ENCODE data around the gene PXMP4.
"Not testable (repeated sequence)": the region's sequence is repeated elsewhere in the genome, so short reads cannot be mapped to it uniquely, and the experiment has no call there.

PXMP4 gene, protein sequence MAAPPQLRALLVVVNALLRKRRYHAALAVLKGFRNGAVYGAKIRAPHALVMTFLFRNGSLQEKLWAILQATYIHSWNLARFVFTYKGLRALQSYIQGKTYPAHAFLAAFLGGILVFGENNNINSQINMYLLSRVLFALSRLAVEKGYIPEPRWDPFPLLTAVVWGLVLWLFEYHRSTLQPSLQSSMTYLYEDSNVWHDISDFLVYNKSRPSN

DNA sequence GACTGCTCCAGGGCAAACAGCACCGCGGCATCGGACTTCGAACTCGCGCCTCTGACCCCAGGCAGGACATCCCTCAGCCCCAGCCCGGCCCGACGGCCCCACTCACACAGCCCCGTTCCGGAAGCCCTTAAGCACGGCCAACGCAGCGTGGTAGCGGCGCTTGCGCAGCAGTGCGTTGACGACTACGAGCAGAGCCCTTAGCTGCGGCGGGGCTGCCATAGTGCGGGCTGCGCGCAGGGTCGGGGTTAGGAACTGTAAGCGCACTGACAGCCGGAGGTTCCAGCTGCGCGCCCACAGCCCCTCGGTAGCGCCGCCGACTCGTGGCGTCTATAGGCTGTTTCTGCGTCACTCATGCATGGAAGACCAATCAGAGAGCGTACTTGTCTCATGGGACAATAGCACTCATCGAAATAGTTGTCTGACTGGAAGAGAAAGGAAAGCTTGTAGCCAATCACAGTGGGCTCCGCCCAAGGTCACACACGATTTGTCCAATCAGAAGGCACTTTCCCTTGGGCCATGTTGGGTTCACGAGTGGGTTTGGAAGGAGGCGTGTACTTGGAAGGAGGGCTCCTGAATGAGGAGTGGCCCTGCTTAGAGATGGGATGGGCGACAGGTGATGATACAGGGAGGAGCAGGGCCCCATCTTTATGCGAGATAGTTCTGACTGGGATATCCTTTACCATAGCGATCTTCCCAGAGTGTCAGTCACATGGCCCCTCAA, at the start of gene PXMP4:
TSS of gene PXMP4 (minus strand) at position 322 of the 721 bp plus-strand sequence. CDS start at position 219, 103 bp downstream.
- DNase-seq (ENCODE audit: low read depth): peak; percentile 96

DNA sequence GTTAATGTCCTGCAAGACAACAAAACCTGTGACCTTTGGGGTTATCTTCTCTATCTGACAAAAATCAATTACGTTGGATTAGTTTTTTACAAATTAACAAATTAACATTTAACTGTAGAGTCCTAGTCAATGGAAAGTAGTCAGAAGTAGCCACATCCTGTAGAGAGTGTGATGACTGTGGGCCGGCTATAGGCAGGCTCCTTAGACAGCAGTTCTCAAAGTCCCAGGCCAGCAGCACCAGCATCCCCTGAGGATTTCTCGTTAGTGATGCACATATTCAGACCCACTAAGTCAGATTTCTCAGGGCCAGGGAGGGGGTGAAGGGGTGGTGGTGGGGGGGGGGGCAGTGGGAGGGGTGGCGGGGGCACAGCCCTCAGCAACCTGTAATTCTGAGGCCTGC, 48.9 kb upstream of the PXMP4 start:
- DNase-seq (ENCODE audit: low read depth): no peak

DNA sequence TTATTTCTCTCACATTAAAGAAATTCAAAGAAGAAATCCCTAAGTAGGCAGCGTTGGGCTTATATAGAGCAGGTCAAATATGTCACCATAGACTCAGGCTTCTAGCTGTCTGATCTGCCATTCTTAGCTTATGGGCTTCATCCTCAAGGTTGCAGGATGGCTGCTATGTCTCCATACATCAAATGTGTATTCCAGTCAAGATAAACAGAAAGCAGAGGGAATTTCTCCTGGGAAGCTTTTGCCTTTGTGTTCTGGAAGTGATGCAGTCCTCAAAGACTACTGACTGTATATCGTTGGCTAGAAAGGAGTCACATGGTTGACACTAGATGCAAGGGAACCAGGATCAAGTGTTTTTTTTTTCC, 47.6 kb upstream of the PXMP4 start:
- DNase-seq (ENCODE audit: low read depth): no peak

DNA sequence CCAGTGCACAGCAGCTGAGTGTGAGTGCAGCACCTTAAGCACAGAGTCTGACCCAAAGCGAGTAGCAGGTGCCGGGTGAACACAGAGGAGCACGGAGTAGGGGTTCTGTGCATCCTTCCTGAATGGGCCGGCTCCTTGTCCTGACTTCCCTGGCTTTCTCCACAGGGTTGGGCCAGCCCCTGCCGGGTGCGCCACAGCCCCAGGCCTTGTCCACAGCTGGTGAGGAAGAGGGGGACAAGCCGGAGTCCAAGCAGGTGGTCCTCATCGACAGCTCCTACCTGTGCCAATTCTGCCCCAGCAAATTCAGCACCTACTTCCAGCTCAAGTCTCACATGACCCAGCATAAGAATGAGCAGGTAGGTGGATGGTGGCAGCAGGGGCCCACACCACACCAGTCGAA, 46.6 kb upstream of the PXMP4 start:
- DNase-seq (ENCODE audit: low read depth): no peak

DNA sequence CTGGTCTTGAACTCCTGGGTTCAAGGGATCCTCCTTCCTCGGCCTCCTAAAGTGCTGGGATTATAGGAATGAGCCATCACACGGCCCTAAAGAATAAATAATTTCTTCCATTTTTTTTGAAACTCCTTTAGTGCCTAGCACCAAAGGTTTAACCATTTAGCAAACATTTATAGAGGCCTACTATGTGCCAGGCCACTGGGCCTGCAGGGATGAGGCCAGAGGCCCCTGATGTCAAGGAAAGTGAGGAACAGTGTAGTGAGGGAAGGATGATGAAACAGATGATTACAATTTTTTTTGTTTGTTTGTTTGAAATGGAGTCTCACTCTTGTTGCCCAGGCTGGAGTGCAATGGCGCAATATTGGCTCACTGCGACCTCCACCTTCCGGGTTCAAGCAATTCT, 45.5 kb upstream of the PXMP4 start:
- no peak for DNase-seq (ENCODE audit: low read depth)

DNA sequence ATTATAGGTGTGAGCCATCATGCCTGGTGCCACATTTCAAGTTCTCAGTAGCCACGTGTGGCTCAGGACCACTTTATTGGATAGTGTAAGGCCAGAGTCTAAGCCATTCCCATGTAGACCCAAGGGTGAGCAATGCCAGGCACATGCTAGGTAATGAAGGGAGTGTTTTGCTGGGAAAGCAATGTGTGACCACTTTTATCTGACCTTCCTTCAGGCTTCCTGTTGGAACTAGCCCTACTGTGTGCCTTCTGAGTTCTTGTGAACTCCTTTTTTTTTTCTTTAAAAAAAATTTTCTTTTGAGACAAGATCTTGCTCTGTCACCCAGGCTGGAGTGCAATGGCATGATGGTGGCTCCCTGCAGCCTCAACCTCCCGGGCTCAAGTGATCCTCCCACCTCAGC, 45.0 kb upstream of the PXMP4 start:
- no peak for DNase-seq (ENCODE audit: low read depth)

DNA sequence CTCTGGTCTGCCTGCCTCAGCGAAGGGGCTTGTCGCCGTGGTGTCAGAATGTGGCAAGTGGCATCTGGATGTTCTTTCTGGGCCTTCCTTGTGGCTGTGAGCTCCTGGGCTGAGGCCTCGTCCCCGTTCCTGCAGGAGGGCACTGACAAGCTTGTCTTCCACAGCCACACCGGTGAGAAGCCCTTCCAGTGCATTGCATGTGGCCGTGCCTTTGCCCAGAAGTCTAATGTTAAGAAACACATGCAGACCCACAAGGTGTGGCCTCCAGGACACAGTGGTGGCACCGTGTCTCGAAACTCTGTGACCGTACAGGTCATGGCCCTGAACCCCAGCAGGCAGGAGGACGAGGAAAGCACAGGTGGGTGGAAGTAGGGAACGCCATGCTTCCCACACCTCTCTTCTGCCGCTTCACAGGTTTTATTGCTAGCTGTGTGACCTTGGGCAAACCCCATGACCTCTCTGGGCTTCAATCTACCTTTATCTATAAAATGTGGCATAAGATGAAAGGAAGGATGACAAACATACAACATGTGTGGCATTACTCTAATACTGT, 41.7 kb upstream of the PXMP4 start:
- no peak for DNase-seq (ENCODE audit: low read depth)

DNA sequence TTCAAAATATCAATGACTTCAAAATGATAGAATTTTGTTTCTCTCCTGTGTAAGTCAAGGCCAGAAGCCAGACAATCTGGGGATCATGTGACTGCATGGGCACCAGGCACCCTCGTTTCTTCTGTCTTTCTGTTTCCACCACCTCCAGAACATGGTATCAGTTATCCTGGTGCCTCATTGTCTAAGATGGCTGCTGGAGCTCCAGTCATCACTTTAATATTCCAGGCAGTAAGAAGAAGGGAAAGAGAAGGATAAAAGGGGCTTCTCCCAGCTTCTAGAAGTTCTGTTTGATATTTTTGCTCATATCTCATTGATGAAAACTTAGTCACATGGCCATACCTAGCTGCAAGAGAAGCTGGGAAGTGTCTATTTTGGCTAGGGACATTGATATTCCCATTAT, 37.3 kb upstream of the PXMP4 start:
- no peak for DNase-seq (ENCODE audit: low read depth)

DNA sequence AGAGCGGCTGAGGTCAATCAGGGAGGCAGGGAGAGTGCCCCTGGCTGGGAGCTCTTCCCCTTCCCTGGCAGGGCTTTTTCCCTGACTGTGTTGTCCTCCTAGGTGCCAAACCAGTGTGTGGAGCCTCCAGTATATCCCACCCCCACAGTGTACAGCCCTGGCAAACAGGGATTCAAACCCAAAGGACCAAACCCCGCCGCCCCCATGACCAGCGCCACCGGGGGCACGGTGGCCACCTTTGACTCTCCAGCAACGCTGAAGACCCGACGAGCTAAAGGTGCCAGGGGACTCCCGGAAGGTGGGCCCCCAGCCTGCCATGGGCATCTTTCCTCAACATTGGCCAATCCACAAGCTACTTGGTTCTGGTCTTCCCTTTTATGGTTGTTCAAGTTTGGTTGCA, 36.9 kb upstream of the PXMP4 start:
- no peak for DNase-seq (ENCODE audit: low read depth)

DNA sequence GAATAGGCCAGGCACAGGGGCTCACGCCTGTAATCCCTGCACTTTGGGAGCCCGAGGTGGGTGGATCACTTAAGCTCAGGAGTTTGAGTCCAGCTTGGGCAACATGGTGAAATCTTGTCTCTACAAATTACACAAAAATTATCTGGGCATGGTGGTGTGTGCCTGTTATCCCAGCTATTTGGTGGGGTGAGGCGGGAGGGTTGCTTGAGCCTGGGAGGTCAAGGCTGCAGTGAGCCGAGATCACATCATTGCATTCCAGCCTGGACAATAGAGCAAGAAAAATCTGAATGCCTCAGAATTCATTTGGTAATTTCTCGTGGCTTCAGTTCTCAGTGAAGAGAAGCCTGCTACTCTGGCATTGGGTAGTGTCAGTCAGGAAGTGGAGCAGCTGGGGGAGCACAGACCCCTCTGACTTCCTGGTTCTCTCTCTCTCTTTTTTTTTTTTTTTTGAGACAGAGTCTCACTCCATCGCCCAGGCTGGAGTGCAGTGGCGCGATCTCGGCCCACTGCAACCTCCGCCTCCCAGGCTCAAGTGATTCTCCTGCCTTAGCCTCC, 35.9 kb upstream of the PXMP4 start:
- DNase-seq (ENCODE audit: low read depth): not testable (repeated sequence)

DNA sequence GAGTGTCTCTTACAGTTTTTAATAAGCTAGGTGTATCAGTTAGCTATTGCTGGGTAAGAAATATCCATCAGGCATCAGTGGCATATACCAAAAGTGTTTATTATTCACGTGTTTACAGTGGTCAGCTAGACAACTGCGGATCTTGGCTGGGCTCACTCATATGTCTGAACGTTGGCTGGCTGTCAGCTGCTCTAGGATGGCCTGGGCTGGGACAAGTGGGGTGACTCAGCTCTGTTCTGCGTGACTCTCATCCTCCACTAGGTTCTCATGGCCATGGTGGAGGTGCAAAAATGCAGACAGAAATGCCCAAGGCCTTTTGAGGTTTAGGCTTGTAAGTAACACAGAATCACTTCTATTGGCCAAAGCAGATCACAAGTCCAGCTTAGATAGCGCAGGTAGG, 33.7 kb upstream of the PXMP4 start:
- DNase-seq (ENCODE audit: low read depth): no peak

DNA sequence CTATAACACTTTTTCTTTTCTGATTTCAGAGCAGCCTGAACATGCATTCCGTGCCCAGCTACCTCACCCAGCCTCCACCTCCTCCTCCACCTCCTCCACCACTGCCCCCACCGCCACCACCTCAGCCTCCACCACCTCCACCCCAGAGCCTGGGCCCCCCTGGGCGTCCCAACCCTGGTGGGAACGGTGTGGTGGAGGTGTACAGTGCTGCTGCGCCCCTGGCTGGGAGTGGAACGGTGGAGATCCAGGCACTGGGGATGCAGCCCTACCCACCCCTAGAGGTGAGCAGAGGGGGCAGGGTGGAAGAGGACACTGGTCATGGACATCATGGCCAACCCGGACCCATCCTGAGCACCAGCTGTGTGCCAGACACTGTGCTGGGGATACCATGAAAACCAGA, 33.0 kb upstream of the PXMP4 start:
- DNase-seq (ENCODE audit: low read depth): no peak

DNA sequence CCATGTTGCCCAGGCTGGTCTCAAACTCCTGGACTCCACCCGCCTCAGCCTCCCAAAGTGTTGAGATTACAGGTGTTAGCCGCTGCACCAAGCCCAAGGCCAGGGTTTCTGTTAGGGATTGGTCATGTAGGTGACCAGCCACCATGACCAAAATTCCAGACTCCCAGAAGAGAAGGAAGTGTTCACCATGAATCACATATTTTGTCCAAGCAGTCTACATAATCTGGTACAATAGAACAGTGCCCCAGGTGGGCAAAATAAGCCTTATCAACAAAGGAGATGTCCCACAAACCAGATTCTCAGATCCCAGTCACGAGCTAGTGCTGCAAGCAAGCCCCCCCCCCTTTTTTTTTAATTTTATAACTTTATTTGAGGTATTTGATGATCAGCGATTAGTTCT, 31.7 kb upstream of the PXMP4 start:
- DNase-seq (ENCODE audit: low read depth): no peak

DNA sequence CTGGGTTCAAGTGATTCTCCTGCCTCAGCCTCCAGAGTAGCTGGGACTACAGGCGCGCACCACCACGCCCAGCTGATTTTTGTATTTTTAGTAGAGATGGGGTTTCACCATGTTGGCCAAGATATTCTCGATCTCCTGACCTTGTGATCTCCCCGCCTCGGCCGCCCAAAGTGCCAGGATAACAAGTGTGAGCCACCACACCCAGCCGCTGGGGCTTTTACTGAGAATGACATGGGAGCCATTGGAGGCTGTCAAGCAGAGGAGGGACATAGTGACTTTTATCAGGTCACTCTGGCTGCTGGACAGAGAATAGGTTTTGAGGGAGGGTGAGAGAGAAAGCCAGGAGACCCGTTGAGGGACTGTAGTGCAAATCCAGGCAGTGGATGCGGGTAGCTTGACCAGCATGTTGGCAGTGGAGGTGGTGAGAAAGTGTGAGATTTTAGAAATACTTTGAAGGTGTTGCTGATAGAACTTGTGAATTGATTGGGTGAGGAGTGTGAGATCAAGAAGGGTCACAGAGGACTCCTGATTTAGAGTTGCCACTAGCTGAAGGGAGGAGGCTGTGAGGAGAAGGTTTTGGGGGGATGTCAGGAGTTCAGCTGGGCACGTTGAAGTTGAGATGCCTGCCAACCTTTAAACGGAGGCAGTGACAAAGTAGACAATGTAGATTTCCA, 26.4 kb upstream of the PXMP4 start:
- DNase-seq (ENCODE audit: low read depth): no peak

DNA sequence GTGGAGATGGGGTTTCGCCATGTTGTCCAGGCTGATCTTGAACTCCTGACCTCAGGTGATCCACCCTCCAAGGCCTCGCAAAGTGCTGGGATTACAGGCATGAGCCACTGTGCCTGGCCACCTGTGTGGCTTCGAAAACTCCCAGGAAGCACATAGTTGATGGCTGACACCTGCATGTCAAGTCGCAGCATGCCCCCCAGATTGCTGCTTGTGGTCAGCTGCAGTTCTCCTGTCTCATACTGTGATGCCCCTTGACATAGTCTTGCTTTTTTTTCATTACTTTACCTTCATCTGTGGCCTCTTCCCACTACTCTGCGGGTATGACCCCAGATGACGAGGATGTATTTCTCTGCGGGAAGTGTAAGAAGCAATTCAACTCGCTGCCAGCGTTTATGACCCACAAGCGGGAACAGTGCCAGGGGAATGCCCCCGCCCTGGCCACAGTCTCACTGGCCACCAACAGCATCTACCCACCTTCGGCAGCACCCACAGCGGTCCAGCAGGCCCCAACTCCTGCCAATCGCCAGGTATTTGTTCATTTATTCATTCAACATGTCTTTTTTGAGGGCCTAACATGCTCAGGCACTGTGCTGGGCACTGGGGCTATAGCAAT, 24.8 kb upstream of the PXMP4 start:
- DNase-seq (ENCODE audit: low read depth): no peak

DNA sequence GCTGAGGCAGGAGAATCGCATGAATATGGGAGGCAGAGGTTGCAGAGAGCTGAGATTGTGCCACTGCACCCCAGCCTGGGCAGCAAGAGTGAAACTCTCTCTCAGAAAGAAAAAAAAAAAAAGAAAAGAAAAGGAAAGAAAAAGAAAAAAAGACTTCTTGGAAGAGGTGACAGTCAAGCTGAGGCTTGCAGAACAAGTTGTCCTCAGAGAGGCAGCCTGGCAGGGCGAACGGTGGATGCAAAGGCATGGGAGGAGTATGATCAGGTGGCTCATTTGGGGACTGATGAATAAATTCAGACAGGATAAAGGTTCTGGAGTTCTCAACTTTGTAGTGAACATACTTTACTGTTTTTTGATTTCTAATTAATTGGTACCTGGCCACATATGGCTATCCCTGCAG, 24.1 kb upstream of the PXMP4 start:
- no peak for DNase-seq (ENCODE audit: low read depth)

DNA sequence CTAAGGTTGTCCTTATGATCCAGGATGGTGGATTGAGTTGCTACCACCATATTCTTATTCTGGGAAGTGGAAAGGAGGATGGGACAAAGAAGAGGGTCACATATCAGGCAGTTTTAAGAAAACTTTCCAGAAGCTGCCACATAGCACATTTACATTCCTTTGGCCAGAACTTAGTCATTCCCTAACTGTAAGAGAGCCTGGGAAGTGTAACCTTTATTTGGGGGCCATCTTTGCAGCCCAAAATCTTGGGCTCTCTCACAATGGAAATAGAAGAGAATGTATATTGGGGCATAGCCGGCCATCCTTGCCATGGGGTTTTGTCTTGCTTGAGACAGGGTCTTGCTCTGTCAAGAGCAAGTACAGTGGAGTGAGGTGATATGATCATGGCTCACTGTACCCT, 20.1 kb upstream of the PXMP4 start:
- DNase-seq (ENCODE audit: low read depth): no peak

DNA sequence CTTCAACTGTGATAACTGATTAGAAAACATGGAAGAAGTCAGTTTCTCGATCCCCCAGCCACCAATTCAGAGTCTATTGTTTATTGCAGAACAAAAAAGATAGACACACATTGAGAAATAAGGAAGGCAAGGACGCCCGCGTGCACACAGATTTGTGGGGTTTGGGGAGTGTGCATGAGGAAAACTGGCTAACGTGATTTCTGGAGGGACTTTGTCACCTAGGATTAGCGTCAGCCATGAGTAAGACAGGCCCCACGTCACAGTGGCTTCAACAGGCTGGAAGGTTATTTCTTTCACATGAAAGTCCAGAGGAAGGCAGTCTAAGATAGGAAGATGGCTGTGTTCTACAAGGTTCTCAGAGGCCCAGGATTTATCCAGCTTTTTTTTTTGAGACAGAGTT, 19.4 kb upstream of the PXMP4 start:
- DNase-seq (ENCODE audit: low read depth): no peak

DNA sequence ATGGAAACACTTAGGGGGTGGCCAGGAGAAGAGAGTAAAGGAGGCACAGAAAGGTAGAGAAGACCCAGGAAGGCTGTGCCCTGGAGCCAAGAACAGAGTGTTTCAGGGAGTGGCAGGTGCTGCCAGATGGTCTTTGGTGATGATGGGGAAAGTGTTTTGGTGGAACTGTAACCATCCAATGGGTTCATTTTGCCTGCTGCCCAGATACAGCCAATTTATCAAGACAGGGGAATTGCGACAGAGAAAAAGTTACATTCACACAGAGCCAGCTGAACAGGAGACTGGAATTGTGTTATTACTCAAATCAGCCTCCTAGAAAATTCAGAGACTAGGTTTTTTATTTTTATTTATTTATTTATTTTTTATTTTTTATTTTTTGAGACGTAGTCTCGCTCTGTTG, 16.9 kb upstream of the PXMP4 start:
- no peak for DNase-seq (ENCODE audit: low read depth)

DNA sequence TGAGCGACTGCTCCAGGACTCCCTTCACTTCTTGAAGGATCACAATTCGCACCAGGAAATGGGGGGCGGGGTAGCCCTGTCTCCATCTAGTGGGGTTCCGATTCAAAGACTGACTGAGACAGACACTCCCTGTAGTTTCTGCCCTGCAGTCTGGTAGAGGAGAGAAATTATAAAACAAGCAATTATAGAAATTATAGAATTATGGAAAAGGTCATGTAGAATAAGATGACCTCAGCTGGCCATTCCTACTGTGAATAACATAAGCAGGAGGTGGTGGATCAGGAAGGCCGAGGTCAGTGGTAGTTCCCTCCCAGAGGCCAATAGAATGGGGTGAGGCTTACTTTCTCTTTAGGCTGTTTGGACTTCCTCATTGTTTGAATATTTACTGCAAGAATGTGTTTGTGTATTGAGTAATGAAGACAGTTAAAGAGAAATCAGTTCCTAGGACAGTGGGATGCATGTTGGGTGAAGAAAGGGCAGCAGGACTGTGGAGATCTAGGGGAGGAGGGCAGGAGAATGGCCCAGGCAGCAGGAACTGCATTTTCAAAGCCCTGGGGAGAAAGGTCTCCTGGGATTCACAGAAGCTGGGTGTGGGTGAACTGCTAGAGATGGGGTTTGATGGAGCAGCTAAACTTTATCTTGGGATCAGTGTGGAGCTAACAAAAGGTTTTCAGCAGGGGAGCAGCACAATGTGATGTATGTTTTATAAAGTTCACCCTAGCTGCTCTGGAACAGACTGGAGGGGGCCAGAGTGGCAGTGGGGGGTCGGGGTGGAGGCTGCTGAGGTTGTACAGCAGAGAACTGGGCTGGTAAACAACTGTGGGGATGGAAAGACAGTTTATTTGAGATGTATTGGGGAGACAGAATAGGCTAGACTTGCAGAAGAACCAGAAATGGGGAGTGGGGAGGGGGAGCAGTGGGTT, 13.8 kb upstream of the PXMP4 start:
- DNase-seq (ENCODE audit: low read depth): no peak

DNA sequence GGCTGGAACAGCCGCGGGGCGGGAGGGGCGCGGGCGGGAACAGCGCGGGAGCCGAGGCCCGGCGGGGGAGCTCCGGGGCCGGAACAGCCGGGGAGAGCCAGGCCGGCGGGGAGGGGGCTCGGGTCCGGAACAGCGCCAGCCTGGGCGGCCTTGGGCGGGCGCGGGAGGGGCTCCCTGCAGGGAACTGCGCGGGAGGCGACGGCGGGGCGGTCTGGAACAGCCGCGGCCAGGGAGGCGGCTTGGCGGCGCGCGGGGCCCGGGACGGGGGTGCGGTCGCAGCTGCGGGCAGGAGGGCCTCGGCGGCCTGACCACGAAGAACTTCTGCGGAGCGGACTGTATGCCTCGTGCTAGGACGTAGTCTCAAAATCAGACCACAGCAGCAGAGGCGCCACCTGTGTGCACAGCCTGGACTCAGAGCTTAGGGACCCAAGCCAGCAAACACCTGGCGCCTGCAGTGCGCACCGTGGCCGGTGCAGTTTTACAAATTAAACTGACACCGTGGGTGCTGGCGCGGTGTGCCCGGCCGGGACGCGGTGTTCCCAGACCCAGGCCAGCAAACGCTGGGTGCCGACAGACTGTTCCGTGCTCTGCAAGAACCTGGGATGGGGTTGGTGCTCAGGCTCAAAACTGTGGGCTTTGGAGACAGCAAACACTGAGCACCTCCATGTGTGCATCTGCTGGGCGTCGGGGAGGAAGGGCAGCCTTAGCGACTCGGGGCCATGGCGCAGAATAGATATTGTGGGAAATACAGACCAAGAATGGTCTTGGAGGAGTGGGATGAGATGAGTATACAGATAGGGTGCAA, 12.3 kb upstream of the PXMP4 start:
- no peak for DNase-seq (ENCODE audit: low read depth)

Measured in non-pigmented ciliary epithelial cell (primary cell).